HG03571 (cell line): ENCODE data around the gene TNPO3.
"Not testable (repeated sequence)": the region's sequence is repeated elsewhere in the genome, so short reads cannot be mapped to it uniquely, and the experiment has no call there.

Source experiments
- ATAC-seq: cut with Tn5 transposase; IDR thresholded peaks from one replicate; pipeline ENCODE4 v1.9.1; 2021; ENCODE audit not compliant: unreplicated experiment

TNPO3 gene

DNA sequence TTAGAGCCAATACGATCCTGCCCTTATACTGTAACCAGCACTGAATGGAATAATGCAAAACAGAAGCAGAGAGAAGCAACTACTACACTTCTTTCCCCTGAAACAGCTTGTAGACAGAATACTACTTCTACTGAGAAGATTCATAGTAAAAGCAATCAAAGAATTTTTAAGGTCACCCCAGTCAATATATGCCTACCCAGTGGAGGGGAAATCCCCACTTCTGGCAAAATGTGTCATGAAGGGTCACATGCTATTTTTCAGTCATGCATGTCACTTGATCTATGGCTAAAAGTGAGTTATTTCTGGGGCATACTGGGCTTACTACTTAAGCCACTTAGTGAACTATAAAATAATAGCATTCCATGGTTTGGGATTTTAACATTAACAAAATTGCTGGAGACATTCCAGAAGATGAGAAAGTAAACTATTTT is 91.6 kb downstream of the TNPO3 start:
- ATAC-seq: peak; percentile 73

DNA sequence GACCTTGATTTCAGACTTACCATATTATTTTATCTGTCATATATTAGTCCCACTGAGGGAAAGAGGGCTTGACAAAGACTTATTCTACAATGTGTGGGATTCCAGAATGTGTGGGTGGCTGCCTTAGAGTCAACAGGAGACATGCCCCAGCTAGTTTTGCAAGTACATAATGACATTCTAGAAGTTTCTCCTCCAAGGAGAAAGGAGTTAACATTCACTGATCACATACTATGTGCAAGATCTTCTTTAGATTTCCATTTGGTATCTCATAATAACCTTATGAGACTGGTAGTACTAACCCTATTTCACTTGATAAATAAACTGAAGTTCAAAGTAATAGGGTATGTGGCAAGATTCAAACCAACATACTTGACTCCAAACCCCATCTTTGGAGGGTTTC is 92.0 kb downstream of the TNPO3 start:
- peak; percentile 7 for ATAC-seq

DNA sequence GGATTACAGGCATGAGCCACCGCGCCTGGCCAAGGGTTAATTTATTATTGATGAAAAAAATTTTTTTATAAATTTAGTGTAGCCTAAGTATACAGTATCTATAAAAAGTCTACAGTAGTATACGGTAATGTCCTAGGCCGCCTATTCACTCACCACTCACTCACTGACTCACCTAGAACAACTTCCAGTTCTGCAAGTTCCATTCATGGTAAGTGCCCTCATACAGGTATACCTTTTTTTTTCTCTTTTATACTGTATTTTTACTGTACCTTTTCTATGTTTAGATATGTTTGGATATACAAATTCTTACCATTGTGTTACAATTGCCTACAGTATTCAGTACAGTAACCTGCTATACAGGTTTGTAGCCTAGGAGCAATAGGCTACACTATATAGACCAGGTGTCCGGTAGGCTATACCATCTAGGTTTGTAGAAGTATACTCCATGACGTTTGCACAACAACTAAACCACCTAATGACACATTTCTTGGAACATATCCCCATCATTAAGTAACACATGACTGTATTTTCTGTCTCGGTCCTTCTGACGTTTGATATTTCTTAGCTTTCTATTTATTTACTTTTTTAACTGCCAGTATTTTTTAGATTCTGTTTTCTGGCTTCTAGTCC is 93.8 kb downstream of the TNPO3 start:
- ATAC-seq: no peak

DNA sequence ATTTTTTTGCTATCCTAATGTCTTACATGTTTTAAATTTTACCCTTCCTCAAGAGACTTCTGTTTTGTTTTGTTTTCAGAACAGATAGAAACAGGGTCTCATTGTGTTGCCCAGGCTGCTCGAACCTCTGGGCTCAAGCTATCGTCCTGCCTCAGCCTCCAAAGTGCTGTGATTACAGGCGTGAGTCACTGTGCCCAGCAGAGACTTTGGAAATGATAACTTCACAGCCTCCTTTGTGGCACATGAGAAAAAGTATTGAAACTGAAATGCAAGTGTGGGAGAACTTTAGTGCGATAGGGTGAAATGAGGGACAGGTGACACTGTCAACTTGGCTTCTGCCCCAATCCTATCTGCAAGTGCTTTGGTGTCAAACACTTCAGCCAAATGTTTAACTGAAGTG is 95.6 kb downstream of the TNPO3 start:
- ATAC-seq: no peak

DNA sequence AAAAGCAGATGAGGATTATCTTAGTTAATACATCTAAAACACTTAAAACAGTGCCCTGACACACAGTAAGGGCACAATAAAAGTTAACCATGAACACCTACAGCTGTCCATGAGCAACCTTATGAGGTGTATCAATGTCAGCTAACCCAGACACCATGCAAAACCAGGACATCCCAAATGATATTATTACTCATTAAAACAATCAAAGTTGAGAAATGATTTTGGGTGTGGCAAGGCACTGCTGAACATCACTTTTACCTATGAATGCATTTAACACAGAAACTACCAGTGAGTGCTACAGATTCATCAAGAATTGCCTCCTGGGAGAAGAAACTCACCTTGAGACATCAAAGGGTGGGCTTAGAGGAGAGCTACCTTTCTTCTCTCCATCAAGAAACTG is 98.9 kb downstream of the TNPO3 start:
- ATAC-seq: no peak

DNA sequence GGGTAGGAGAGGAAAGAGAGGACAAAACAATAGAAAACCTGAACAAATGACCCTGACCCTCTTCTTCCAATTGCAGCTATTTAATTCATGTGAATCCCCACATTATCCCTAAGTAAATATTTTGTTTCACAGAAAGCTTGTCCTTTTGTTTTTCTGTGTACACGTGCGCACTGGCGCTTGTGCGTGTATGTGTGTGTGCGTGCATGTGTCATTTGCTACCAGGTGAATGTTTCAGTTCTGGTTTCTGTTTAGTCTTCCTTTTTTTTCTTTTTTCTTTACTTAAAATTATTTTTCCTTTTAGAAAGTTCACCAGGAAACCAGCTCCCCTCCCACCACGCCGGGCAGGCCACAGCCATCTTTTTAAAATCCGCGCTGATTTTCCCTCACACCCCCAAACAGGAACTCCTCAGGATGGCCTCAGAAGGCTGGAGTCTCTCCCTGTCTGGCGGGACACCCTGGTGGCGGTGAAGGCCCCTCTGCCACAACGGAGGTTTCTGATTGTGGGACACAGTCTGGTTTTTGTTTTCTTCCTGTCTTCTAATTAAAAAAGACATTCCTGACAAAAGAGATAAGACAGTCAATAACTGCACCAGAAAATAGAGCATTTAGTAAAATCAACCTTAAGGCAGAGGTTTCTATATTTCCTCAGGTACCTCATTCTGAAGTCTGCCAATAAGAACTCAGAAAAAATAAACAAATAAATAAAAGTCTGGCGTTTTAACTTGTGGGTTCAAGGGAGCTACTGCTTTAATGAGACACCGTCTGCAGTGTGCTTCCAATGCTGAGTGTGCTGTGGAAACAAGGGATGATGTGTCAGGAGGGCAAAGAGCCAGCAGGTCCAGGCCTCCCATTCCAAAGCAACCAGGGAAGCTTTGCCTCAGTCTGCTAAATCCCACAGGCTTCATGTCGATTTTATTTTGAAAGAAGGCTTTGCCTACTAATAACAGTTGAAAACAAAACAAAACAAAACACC is 99.8 kb downstream of the TNPO3 start:
- no peak for ATAC-seq

DNA sequence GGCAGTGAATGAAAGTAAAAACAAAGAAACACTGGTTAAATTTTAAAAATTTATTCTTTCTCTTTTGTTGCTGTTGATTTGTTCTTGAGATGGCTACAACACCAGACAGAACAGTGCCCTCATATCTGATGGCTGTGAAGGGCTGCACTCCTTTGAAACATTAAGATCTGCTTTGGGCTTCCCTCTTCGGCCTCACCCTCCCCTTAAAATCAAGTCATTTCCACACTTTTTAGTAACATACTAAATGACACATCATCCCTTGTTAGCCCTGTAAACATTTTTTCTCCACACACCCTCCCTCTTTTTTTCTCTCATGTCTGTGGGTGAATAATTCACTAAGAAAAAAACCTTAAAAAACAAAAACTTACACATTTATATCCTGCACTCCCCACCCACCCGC is 100.8 kb downstream of the TNPO3 start:
- no peak for ATAC-seq

DNA sequence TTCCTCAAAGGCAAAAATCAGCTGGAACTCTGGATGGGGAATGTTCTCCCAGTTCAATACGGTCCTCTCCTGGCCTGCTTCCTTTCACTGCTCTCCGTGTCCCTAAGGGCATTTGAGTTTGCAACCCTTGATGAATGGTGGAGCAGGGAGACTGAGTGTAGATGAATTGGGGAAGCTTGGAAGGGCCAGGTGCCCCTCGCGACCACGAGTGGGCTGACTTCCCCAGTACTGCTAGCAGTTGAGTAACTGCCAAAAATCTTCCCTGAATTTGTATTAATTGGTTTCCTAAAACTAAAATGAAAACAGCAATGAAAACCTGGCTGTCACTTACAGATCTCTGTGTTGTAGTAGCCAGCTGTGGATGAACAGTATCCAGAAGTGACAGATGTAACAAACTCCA is 103.6 kb downstream of the TNPO3 start:
- ATAC-seq: no peak

DNA sequence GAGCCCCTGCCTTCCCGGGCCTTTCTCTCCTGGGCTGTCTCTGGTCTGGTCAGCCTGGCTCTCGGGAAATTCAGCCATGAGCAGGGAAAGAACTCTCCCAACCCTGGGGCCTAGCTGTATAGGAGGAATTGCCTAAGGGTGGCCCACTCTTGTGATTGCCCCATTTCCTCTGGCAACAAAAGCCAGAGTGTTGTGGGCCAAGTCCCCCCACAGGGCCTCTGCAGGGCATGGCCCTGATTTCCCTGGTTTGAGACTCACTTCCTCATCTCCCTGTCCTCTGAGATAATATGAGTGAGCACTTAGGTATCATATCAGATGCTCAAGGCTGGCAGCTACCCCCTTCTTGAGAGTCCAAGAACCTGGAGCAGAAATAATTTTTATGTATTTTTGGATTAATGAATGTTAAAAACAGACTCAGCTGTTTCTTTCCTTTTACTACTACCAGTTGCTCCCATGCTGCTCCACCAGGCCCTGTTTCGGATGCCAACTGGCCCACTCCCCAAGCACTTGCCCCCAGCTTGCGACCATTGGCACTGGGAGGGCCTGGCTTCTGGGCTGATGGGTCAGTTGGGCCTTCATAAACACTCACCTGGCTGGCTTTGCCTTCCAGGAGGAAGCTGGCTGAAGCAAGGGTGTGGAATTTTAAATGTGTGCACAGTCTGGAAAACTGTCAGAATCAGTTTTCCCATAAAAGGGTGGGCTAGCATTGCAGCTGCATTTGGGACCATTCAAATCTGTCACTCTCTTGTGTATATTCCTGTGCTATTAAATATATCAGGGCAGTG is 105.7 kb downstream of the TNPO3 start:
- no peak for ATAC-seq

DNA sequence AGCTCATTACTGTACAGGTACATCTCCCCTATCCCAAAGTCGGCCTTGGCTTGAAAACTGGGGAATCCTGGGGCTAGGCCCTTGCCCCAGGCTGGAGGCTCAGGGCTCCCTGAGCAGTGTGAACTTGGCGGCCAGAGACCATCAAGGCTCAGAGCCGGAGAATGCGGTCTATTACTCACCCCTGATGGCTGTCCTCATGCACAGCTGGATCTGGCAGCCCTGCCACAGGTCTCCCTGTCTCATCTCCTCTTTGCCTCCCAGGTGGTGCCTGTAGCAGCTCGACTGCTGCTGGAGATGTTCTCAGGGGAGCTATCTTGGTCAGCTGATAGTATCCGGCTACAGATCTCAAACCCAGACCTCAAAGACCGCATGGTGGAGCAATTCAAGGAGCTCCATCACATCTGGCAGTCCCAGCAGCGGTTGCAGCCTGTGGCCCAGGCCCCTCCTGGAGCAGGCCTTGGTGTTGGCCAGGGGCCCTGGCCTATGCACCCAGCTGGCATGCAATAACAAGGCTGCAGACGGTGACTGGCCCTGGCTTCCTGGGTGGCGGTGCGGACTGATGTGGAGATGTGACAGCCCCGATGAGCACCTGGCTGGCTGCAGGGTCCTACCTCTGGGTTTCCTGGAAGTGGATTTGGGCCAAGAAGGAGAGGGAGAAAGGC is 106.5 kb downstream of the TNPO3 start:
- no peak for ATAC-seq

DNA sequence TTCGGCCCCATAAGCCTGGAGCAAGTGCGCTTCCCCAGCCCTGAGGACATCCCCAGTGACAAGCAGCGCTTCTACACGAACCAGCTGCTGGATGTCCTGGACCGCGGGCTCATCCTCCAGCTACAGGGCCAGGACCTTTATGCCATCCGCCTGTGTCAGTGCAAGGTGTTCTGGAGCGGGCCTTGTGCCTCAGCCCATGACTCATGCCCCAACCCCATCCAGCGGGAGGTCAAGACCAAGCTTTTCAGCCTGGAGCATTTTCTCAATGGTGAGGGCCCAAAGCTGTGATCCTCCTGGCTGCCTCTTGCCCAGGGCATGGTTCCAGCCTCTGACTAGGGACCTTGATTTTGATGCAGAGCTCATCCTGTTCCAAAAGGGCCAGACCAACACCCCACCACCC is 107.1 kb downstream of the TNPO3 start:
- no peak for ATAC-seq

DNA sequence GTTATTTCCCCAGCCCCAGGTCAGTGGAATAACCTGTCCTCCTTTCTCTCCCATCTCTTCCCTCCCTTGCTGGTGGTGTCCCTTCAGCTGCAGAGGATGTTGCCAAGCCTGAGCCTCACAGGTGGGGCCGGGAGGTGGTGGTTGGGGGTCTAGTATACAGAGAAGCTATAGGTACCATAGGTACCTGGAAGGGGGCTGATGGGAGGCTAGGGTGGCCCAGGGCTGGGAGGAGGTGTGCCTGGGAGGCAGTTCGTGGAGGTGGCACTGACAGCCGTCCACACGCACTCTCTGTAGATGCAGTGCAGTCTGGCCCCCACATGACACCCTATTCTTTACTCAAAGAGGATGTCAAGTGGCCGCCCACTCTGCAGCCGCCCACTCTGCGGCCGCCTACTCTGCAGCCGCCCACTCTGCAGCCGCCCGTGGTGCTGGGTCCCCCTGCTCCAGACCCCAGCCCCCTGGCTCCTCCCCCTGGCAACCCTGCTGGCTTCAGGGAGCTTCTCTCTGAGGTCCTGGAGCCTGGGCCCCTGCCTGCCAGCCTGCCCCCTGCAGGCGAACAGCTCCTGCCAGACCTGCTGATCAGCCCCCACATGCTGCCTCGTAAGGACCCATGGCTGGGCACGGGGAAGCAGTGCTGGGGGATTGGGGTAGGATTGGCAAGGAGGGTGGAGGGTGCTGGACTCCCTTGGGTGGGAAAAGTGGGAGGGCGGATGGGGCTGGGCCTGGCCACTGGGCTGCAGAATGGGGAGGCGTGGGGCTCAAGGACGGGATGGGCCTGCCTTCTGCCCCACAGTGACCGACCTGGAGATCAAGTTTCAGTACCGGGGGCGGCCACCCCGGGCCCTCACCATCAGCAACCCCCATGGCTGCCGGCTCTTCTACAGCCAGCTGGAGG is 107.7 kb downstream of the TNPO3 start:
- no peak for ATAC-seq

DNA sequence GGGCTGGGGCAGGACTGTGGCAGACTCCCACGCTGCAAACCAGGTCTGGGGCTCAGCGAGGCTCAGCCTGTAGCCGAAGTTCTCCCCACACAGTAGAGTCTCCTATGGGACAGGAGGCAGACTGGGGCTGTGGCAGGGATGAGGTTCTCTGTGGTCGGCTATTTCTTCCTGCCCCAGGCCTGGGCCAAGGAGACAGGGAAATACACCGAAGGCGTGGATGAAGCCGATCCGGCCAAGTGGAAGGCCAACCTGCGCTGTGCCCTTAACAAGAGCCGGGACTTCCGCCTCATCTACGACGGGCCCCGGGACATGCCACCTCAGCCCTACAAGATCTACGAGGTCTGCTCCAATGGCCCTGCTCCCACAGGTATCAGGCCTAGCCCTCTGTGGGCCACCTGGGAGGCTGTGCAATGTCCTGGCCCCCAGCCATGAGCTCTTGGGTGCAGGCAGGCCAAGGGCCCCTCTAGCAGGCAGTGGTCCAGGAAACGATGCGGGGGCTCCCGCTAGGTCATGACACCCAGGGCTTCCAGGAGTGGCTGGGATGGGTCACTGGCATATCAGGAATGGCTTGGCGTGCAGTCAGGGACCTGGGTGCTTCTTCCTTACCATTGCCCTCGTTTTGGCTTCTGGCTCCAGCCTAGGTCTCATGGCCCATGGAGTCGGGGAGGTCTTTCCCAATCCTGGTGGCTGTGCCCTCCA is 109.1 kb downstream of the TNPO3 start:
- no peak for ATAC-seq

DNA sequence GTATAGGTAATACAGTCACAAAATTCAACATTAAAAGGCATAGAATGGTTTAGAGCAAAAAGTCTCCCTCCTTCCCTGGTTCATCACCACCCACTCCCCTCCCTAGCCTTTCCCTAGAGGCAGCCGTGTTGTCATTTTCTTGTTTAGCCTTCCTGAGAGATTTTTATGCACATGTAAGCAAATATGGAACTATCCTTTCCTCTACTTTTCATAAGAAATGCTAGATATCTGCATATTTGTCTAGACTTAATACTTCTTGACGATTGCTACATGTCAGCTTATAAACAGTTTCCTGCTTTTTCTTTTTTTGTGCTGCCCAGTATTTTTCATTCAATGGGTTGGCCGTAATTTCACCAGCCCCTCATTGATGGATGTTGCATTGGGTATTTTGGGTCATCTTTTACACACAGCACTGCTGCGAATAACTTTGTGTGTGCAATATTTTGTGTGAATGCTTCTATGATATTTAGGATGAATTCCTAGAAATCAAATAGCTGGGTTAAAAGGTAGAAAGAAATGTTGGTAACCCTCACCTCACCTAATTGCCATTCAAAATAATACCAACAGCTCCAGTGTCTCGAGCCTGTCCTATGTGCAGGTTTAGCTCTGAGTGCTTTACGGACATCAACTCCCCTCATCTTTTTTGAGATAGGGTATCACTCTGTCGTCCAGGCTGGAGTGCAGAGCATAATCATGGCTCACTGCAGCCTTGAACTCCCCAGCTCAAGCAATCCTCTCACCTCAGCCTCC is 110.2 kb downstream of the TNPO3 start:
- no peak for ATAC-seq

DNA sequence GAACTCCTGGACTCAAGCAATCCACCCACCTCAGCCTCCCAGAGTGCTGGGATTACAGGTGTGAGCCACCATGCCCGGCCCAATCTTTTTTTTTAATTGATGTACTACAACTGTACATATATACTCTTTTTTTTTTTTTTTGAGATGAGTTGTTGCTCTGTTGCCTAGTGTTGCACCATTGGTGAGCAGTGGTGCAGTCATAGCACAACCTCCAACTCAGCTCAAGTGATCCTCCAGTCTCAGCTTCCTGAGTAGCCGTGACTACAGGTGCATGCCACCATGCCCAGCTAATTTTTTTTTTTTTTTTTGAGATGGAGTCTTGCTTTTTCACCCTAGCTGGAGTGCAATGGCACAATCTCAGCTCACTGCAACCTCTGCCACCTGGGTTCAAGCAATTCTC is 111.7 kb downstream of the TNPO3 start:
- not testable (repeated sequence) for ATAC-seq

DNA sequence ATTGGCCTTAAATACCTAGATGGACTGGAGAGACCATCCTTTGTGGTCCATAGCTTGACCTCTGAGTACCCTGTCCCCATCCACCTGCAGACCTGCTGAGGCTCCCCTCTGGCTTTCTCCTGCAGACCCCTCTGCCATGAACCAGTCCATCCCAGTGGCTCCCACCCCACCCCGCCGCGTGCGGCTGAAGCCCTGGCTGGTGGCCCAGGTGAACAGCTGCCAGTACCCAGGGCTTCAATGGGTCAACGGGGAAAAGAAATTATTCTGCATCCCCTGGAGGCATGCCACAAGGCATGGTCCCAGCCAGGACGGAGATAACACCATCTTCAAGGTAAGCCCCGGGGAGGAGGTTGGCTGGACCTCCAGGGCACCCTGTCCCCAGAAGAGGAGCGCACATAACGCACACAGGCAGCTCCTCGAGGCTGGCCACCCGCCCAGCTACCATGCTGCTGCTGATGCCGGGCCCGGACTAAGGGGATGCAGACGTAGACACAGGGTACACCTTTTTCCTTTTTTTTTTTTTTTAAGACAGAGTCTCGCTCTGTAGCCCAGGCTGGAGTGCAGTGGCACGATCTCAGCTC is 112.9 kb downstream of the TNPO3 start:
- no peak for ATAC-seq

DNA sequence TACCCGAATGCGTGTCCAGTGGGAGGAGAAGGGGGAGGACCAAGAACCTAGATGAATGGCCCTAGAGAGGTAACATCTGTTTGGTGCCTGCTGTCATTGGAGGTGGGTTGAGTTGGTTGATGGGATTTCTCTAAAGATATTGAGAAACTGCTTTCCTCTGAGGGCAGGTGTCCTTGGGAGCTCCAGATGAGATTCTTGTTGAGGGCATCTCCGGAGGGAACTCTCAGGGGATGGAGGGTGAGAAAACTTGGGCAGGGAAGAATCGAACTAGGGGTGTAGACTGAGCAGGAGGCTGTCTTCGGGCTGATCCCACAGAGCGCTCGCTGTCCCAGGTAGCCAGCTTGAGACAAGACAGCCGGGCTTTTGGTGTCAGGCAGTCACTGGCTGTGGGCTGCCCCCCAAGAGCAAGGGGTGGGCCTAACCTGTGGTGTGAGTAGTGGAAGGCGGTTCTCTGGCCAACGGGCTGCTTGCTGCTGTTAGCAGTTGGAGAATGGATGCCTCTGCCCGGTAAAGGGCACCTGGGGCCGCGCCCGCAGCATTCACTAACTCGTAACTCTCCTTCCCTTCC is 113.5 kb downstream of the TNPO3 start:
- ATAC-seq: no peak
